NCI-H2029 (cell line): ENCODE results near the gene PPP2R2D.
"Not testable (repeated sequence)": the region's sequence is repeated elsewhere in the genome, so short reads cannot be mapped to it uniquely, and the experiment has no call there.

Experiments
- DNase-seq: peaks from one replicate; lab custom pipeline; 2025; lab: John Stamatoyannopoulos, UW

Gene PPP2R2D

DNA sequence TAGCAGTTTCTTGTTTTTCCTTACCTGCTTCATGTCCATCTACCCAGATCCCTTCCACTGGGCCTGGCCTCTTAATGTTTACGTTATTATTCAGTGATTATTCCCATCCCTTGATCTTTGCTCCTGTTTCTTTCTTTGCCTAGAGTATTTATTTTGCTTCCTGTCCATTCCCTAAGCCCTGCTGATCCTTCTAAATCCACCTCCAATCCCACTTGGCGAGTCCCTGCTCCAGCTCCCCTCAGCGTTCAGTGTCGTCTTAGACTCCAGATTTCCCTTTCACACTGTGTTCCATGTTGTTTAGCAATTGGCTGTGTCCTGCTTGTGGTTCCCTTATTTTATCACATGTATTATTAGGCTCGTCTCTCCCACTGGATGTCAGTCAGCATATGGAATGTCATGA lies 7.3 kb downstream of the PPP2R2D start:
- DNase-seq, result no peak

DNA sequence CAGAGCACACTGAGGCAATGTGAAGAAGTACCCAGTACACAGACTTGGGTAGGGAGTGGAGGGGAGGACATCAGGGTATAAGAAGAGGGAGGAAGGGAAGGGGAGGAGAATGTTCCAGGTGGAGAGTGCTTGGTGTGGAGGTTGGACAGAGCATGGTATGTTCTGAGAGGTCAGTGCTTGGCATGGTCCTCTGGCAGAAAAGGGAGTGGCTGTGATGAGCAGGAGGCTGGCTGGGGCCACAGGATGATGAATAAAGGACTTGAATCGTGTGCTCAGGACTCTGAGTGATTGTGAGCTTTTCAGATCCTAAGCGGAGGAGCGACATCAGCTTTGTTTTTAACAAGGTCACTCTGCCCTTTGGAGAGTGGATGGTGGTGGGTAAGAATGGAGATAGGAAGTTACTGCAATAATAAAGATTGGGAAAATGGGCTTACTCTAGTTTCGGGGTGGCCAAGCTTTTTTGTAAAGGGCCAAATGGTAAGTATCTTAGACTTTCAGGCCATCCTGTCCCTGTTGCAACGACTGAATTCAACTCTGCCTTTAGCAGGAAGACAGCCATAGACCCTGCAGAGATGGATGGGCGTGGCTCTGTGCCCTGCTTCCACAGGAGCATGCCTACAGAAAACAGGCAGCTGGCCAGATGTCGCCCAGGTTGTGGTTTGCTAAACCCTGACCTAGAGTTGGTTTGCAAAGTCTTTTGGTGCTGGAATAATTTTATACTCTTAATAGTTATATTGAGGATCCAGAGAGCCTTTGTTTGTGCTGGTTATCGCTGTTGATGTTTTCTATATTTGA lies 8.4 kb downstream of the PPP2R2D start:
- no peak for DNase-seq

DNA sequence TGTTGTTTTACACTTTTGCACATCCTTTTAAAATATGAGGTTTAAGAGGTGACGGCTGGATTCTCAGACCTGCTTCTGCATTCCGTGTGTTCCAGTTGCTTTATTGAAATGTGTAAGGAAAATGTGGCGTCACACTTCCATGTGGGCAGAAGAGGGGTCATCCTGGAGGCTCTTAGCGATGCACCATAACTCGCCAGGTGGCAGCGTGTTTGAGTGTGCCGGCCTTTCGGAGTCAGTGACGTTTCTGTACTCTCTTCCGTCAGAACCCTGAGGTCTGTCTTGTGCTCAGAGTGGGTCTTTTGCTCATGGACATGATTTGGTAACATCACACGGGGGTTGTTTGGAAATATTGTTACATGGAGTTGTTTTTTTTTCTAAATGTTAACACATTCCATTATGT lies 9.1 kb downstream of the PPP2R2D start:
- DNase-seq, result no peak

DNA sequence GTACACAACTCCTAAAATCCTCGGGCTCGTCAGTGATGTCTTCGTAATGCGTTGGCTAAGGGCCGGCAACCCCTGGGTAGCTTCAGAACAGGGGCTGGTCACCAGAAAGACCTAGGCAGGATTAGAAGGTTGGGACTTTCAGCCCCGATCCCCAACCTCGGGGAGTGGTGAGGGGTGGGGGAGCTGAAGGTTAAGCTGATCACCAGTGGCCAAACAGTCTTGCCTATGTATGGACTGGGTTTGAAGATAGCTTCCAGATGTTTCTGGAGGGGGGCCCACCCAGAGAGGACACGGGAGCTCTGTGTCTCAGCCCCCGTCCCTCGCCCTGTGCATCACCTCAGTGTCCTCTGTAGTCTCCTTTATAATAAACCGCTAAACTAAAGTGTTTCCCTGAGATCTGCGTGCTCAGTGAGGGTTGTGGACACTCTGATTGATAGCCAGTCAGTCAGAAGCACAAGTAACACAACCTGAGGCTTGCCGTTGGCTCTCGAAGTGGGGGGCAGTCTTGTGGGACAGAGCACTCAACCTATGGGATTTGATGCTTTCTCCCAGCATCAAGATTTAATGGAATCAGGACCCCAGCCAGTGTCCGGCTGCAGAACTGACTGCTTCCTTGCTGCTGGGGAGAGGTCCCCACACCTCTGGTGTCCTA lies 10.0 kb downstream of the PPP2R2D start:
- DNase-seq, result no peak

DNA sequence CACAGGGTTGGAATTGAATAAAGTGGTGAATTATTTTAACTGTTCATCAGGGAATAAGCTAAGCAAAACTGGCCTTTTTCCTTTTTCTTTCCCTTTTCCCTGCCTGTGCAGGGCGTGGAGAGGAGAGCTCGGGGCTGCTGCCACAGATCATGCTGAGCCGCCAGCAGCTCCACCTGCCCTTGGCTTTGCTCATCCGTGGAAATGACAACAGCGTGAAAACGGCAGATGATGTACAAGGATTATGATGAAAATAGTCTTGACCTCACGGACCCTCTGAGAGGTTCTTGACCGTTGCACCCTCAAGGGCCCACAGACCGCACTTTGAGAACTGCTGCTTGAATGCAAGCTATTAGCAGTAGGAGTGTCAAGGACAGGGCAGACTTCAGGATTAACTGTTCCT lies 10.6 kb downstream of the PPP2R2D start:
- DNase-seq, result no peak

DNA sequence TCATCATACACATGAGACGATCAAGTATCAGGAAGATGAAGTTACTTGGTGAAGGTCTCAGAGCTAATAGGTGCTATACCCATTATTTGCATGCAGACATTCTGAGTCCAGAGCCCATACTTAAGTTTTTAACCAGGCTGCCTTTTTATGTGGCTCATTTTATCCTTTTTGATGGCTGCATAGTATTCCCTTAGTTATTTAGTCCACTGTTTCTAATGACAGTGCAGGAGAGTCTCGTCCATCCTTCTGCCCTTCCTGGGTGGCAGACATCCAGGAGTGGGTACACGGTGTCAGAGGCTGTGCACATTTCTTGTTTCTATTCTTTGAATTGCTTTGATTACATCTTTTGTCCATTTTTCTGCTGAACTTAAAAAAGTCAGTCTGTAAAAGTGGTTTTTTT lies 11.8 kb downstream of the PPP2R2D start:
- no peak for DNase-seq

DNA sequence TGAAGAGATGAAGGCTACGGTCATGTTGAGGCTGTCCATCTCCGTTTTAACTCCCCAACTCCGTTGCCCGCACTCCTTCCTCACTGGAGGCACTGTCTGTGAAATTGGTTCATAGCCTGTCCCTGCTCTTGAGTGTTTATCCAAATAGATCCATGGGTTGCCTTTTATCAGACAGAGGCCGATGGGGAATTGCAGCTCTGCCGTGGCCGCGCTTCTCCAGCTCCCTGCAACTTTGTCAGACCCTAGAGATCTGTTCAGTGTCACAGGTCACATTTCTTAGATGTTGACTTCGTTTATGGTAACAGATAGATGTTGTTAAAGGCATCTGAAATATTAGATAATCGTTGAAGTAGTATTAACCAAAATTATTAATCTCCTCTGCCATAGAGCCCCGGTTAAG lies 14.7 kb downstream of the PPP2R2D start:
- DNase-seq, result no peak

DNA sequence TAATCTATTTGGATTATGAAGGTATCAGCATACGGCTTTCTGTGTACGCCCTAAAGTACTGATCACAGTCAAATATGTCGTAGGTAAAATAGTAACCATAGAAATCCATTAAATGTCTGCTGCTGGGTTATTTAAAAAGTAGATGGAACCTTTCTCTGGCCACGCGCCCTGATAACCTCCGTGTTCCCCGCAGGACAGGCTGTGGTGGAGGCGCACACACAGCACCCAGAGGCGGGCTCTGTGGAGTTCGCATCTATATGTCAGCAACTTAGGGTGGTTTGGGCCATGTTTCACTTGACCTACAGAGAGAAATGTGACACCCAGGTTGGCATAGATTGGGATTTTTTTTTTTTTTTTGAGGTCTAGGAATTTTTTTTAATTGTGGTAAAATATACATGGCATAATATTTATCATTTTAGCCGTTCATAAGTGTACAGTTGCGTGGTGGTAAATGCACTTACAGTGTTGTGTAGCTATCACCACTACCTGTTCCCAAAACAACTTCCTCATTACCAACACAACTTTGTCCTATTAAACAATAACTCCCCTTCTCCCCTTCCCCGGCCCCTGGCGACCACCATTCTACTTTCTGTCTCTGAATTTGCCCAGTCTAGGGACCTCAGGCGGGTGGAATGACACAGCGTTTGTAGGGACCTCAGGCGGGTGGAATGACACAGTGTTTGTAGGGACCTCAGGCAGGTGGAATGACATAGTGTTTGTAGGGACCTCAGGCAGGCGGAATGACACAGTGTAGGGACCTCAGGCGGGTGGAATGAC lies 15.4 kb downstream of the PPP2R2D start:
- no peak for DNase-seq

DNA sequence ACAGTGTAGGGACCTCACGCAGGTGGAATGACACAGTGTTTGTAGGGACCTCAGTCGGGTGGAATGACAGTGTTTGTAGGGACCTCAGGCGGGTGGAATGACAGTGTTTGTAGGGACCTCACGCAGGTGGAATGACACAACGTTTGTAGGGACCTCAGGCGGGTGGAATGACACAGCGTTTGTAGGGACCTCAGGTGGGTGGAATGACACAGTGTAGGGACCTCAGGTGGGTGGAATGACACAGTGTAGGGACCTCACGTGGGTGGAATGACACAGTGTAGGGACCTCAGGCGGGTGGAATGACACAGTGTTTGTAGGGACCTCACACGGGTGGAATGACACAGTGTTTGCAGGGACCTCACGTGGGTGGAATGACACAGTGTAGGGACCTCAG lies 16.0 kb downstream of the PPP2R2D start:
- not testable (repeated sequence) for DNase-seq

DNA sequence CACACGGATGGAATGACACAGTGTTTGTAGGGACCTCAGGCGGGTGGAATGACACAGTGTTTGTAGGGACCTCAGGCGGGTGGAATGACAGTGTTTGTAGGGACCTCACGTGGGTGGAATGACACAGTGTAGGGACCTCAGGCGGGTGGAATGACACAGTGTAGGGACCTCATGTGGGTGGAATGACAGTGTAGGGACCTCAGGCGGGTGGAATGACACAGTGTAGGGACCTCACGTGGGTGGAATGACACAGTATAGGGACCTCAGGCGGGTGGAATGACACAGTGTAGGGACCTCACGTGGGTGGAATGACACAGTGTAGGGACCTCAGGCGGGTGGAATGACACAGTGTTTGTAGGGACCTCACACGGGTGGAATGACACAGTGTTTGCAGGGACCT lies 16.7 kb downstream of the PPP2R2D start:
- not testable (repeated sequence) for DNase-seq

DNA sequence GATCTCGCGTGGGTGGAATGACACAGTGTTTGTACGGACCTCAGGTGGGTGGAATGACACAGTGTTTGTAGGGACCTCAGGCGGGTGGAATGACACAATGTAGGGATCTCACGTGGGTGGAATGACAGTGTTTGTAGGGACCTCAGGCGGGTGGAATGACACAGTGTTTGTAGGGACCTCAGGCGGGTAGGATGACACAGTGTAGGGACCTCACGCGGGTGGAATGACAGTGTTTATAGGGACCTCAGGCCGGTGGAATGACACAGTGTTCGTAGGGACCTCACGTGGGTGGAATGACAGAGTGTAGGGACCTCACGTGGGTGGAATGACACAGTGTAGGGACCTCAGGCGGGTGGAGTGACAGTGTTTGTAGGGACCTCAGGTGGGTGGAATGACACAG lies 18.7 kb downstream of the PPP2R2D start:
- DNase-seq, result not testable (repeated sequence)

DNA sequence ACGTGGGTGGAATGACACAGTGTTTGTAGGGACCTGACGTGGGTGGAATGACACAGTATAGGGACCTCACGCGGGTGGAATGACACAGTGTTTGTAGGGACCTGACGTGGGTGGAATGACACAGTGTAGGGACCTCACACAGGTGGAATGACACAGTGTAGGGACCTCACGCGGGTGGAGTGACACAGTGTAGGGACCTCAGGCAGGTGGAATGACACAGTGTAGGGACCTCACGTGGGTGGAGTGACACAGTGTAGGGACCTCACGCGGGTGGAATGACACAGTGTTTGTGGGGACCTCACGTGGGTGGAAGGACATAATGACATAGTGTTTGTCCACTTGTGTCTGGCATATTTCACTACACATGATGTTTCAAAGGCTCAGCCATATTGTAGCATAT lies 19.3 kb downstream of the PPP2R2D start:
- DNase-seq, result no peak

DNA sequence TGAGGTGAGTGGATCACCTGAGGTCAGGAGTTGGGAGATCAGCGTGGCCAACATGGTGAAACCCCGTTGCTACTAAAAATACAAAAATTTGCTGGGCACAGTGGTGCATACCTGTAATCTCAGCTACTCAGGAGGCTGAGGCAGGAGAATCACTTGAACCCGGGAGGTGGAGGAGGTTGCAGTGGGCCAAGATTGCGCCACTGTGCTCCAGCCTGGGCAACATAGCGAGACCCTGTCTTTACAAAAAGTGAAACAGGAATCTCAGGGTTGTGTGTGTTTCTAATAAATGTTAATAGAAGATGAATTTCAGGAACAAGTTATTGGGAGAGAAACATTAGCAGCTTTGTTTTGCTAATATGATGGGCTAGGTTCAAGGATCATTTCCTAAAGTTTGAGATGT lies 19.9 kb downstream of the PPP2R2D start:
- no peak for DNase-seq

DNA sequence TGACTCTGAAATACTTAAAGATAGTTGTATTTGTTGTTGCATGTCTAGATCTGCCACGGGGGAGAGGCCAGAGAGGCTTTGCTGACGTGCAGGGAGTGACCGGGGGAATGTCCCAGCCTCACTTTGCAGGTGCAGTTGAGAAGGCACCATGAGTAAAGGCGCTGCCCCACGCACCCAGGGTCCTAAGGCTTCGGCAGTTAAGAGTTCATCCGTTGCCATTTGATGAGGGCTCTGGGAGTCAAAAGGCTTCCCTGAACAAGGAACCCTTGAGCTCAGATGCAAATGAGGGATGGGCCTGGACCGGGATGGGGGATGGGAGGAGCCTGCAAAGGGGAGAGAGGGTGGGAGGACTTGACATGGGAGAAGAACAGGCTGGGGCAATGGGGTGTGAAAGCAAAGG lies 20.4 kb downstream of the PPP2R2D start:
- no peak for DNase-seq

DNA sequence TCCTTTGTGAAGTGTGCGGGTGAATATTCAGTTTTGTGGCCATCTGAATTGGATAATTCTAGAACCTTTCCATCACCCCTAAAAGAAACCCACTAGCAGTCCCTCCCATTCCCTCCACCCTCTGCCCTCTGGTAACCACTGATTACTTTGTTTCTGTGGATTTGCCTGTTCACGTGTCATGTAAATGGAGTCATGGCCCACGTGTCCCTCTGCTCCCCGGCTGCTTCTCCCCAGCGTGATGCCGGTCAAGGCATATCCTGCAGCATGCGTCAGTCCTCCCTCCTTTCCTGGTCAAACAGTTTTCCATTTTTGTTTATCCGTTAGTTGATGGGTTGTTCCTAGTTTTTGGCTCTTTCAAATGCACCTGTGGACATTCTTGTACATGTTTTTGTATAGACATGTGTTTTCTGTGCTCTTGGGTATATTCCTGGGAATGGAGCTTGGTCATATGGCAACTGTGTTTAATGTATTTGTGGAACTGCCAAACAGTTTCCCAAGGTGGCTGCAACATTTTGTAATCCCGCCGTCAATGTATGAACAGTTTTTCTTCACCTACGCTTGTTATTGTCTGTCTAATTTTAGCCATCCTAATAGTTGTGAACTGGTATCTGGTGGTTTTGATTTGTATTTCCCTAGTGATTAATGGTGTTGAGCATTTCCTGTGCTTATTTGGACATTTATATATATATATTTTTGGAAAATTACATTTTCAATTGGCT lies 22.4 kb downstream of the PPP2R2D start:
- DNase-seq, result no peak

DNA sequence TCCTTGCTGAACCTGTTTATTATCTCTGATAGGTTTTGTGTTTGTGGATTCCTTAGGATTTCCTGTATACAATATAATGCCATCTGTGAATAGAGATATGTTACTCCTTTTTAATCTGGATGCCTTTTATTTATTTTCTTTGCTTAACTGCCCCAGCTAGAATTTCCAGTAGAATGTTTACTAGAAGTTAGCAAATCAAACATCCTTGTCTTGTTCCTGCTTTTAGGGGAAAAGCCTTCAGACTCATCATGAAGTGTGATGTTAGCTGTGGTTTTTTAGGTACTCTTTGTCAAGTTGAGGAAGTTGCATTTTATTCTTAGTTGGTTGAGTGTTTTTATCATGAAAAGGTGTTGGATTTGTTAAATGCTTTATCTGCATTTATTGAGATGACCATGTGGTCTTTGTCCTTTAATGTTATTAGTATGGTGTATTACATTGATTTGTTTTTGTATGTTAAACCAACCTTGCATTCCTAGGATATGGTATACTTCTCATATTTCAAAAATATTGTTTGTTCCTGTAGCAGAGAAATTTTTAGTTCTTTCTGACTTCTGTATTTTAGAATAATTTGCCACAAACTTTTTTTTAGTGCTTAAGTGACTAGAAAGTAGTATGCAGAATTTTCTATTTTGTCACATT lies 24.3 kb downstream of the PPP2R2D start:
- DNase-seq, result no peak

DNA sequence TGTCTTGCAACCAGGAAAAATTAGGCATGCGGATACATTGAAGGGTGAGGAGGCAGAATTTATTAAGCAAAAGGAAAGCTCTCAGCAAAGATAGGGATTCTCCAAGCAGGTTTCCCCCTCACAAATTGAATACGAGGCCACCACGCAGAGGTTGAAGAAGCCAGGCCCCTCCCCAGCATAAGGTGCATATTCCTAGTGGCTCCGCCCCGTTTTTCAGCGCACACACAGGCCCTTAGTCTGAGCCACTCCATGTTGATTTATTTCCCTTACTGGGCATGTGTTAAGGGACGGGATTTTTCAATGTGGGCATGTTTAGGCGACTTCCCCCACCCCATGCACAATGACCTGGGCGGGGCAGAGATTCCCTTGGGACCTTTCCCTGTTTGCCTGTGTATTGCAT lies 24.9 kb downstream of the PPP2R2D start:
- no peak for DNase-seq

DNA sequence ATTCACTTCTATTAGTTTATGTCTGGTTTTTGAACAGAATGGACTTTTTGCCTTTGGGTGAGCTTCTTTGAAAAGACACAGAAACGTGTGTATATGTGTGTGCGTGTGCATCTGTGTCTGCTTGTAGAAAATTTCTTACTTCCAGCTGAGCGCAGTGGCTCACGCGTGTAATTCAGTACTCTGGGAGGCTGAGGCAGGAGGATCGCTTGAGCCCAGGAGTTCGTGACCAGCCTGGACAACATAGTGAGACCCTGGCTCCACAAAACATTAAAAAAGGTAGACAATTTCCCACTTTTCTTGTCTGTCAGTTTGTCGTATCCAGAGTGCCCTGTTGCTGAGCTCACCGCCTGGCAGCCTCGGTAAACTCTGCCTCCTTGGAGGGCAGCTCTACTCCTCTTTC lies 25.4 kb downstream of the PPP2R2D start:
- DNase-seq, result no peak

DNA sequence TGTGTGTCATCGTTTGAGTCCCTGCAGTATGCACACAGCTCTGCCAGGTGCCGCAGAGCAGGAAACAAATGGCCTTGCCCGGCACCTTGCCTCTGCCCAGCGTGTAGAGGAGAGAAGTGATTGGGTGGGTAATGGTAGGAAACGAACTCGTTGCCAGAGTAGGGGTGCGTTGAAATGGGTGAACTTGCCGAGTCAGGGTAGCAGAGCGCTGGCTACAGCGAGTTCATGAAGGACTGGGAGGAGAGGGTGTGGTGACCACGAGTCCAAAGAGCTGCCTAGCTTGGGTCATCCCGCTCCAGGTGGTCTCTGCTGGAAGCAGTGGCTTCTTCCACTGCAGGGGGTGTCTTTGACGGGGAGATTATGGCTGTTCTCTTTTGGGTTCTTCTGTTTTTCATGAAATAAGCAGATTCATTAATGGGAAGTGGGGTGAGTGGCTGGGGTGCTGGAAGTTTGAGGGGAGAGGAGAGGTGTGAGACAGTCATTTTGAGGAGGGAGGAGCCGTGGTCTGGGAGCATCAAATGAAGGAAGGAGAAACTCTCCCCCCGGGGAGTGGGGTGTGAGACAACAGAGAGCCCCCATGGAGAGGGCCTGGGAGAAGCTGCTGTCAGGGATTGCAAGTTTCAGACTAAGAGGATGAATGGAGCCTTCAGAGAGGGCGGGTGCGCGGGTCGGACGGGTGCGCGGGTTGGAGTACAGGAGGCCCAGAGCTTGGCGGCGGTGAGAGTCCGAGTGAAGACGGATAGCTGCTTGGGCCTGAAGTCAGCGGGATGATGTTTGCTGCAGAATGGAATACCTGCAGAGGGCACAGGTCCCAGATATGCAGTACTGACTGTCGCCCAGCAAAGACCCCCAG lies 26.2 kb downstream of the PPP2R2D start:
- no peak for DNase-seq

DNA sequence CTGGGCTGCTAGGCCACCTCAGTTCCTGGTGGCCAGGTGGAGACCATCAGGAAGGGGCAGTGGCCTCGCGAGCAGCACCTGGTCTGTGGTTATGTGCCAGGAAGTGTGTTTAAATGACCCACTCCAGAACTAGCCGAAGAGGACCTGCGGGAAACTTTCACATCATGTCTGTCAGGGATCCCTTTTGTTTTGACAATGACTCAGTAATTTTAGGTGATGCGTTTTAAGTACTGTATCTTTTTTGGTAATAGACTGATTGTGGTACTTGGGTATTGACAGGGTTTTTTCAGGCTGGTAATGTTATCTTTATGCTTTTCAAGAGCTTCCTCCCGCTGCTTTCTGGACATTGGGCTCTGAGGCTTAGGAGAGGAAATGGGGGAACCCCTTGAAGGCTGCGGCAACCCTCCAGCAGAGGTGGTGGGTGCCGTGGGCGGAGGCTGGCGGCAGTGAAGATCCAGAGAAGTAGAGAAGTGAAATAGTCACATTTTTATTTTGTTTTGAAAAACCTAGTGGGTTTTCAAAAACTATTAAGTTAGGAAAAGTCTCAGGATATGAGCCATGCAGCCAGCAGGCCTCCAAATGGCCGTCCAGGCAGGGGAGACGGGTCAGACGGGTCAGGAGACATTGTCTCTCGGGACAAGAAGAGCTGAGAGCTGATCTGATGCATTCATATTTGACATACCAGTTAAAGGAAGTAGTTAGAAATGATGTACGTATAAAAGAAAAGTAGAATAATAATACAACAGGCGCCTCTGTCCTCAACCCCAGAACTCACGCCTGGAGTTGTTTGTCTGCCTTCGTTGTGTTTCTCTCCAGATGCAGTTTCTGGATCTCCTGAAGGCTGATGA lies 27.7 kb downstream of the PPP2R2D start:
- DNase-seq, result no peak
